ENCODE data around the gene SASH1.

Gene SASH1

GRCh38 chr6:148426317-148426977 is 83.8 kb downstream of the SASH1 start:
- H3K27ac ChIP-seq, result no peak overlapping the region

GRCh38 chr6:148427333-148427732 is 84.7 kb downstream of the SASH1 start:
- no peak for DNase-seq (ENCODE audit: low read depth, low spot score)
- H3K27ac ChIP-seq, result no peak overlapping the region

More at GRCh38 chr6:148426317-148426977, 83.8 kb downstream of the SASH1 start:
- no peak for DNase-seq (ENCODE audit: low read depth, low spot score)

GRCh38 chr6:148429423-148429822 is 86.8 kb downstream of the SASH1 start:
- no peak for DNase-seq (ENCODE audit: low read depth, low spot score)
- H3K27ac ChIP-seq, result no peak overlapping the region

GRCh38 chr6:148430897-148431296 is 88.3 kb downstream of the SASH1 start:
- DNase-seq (ENCODE audit: low read depth, low spot score), result no peak
- no peak overlapping the region for H3K27ac ChIP-seq

GRCh38 chr6:148431413-148431812 is 88.8 kb downstream of the SASH1 start:
- H3K27ac ChIP-seq, result no peak overlapping the region
- DNase-seq (ENCODE audit: low read depth, low spot score), result no peak

- no peak for DNase-seq (ENCODE audit: low read depth, low spot score)
- H3K27ac ChIP-seq, result no peak overlapping the region
Observed at GRCh38 chr6:148431840-148432239, 89.2 kb downstream of the SASH1 start.

GRCh38 chr6:148432462-148433195 is 90.0 kb downstream of the SASH1 start:
- DNase-seq (ENCODE audit: low read depth, low spot score), result no peak
- no peak overlapping the region for H3K27ac ChIP-seq

GRCh38 chr6:148435386-148435785 is 92.7 kb downstream of the SASH1 start:
- H3K27ac ChIP-seq, result no peak overlapping the region
- DNase-seq (ENCODE audit: low read depth, low spot score), result no peak

- DNase-seq (ENCODE audit: low read depth, low spot score), result no peak
- H3K27ac ChIP-seq, result no peak overlapping the region
Observed at GRCh38 chr6:148436466-148436865, 93.8 kb downstream of the SASH1 start.

- no peak for DNase-seq (ENCODE audit: low read depth, low spot score)
Observed at GRCh38 chr6:148438632-148439031, 96.0 kb downstream of the SASH1 start.

GRCh38 chr6:148440016-148440415 is 97.4 kb downstream of the SASH1 start:
- H3K27ac ChIP-seq, result no peak overlapping the region
- no peak for DNase-seq (ENCODE audit: low read depth, low spot score)

More at GRCh38 chr6:148438632-148439031, 96.0 kb downstream of the SASH1 start:
- H3K27ac ChIP-seq, result no peak overlapping the region

- peak overlapping the region; percentile 96 for H3K27ac ChIP-seq
- DNase-seq (ENCODE audit: low read depth, low spot score), result peak; percentile 34
Observed at GRCh38 chr6:148440877-148441453, 98.3 kb downstream of the SASH1 start.

- H3K27ac ChIP-seq, result peak overlapping the region; percentile 96
- DNase-seq (ENCODE audit: low read depth, low spot score), result peak; percentile 43
Observed at GRCh38 chr6:148441454-148441911, 98.8 kb downstream of the SASH1 start.

GRCh38 chr6:148443798-148444560 is 101.3 kb downstream of the SASH1 start:
- no peak for DNase-seq (ENCODE audit: low read depth, low spot score)
- peak overlapping the region; percentile 63 for H3K27ac ChIP-seq

GRCh38 chr6:148445116-148445515 is 102.5 kb downstream of the SASH1 start:
- no peak for DNase-seq (ENCODE audit: low read depth, low spot score)
- peak overlapping the region; percentile 63 for H3K27ac ChIP-seq

GRCh38 chr6:148445620-148446019 is 103.0 kb downstream of the SASH1 start:
- DNase-seq (ENCODE audit: low read depth, low spot score), result no peak
- H3K27ac ChIP-seq, result peak overlapping the region; percentile 63

- DNase-seq (ENCODE audit: low read depth, low spot score), result no peak
Observed at GRCh38 chr6:148446681-148447080, 104.0 kb downstream of the SASH1 start.

GRCh38 chr6:148447521-148448230 is 105.0 kb downstream of the SASH1 start:
- DNase-seq (ENCODE audit: low read depth, low spot score), result no peak
- H3K27ac ChIP-seq, result no peak overlapping the region

More at GRCh38 chr6:148446681-148447080, 104.0 kb downstream of the SASH1 start:
- H3K27ac ChIP-seq, result peak overlapping the region; percentile 63

GRCh38 chr6:148448369-148449012 is 105.9 kb downstream of the SASH1 start:
- H3K27ac ChIP-seq, result no peak overlapping the region
- no peak for DNase-seq (ENCODE audit: low read depth, low spot score)

All from epithelial cell of prostate (primary cell).